ENCODE data around the gene UGT1A6. TPM values are rescaled to one million over a fixed set of nuclear protein-coding genes. Genes with fewer than 3 reads are reported as not detected.
A peak's percentile ranks its signal among the peaks of the same experiment; 100 is the strongest.

The UGT1A6 gene
- total RNA-seq, 2 donors from 2014 or later = not detected

- ATAC-seq (no peak), DNase-seq (no peak)
- intact Hi-C loops (cut with DNase I) = no loop called here
These were observed 63.9 kb downstream of the UGT1A6 start for GRCh38 chr2:233756429-233757081.

- intact Hi-C loops (cut with DNase I) = no loop called here
- ATAC-seq (no peak), DNase-seq (no peak)
These were observed 65.5 kb downstream of the UGT1A6 start for GRCh38 chr2:233758141-233758540.

GRCh38 chr2:233758849-233759248 is 66.2 kb downstream of the UGT1A6 start:
- no peak for DNase-seq
- intact Hi-C loops (cut with DNase I) = no loop called here
- no peak for ATAC-seq

- DNase-seq (no peak), ATAC-seq (no peak)
- intact Hi-C loops (cut with DNase I) = no loop called here
These were observed 67.4 kb downstream of the UGT1A6 start, which contains the start of gene UGT1A1 for GRCh38 chr2:233760043-233760442. Gene UGT1A1 (plus strand): TSS chr2:233760270. CDS start chr2:233760288, 18 bp downstream.

DNA sequence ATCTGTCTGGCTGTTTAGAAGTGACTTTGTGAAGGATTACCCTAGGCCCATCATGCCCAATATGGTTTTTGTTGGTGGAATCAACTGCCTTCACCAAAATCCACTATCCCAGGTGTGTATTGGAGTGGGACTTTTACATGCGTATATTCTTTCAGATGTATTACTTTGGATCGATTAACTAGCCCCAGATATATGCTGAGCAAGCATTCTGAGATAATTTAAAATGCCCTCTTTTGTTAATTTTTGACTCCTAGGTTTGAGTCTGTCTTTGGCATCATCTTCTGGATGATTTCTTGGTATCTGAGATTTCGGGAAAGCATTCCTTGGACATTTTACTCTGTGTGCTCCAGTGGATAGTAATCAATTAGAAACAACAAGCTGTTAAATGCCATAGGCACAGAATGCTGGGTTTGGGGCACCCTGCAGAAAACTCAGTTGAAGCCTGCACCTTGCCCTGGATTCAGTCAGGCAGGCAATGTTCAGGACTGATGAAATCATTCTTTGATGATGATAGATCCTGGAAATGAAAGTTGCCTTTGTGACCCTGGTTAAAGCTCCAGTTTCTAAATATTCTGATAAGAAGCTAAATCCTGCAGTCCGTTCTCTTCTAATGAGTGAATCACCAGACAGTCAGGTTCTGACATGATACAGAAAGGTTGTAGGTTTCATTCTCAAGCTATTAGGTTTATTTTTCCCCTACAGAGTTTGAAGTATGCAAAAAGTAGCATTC is 68.5 kb downstream of the UGT1A6 start:
- intact Hi-C loops (cut with DNase I) = no loop called here
- ATAC-seq = peak in 1 of 2 donors; percentile 76
- no peak for DNase-seq

DNA sequence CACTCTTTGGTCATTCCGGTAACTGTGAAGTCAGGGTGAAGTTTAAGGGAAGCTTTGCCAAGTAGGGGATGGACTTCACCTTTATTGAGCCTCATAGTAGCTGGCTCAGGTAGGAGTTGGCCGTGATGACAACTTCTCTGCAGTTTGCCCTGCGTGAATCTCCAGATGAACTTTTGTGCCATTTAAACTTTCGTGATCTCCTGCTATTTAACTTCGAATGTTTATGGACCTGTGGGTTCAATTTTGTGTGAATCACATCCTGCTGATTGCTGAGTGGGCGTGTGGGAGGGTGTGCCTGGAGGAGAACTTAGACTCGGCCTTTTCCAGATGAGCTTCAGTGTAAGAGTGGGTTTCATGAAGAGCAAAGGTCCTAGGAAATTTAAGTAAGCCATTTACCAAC is 71.6 kb downstream of the UGT1A6 start:
- DNase-seq (no peak), ATAC-seq (peak; percentile 23 to 81)
- intact Hi-C loops (cut with DNase I) = no loop called here

- intact Hi-C loops (cut with DNase I) = no loop called here
- ATAC-seq (no peak), DNase-seq (no peak)
These were observed 72.1 kb downstream of the UGT1A6 start for GRCh38 chr2:233764761-233765160.

DNA sequence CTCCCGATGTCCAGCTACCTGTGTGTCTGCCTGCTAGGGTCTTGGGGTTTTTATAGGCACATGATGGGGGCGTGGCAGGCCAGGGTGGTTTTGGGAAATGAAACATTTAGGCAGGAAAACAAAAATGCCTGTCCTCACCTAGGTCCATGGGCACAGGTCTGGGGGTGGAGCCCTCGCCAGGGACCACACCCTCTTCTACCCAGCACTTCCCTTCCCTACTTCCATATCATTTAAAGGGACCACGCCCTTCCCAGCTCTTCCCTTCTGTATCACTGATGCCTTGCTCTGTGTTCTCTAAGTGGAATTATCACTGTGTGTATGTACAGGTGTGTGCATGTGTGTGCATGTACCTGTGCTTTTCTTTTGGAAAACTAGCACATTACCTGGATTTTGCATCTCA is 73.7 kb downstream of the UGT1A6 start:
- intact Hi-C loops (cut with DNase I) = no loop called here
- DNase-seq (no peak), ATAC-seq (no peak)

DNA sequence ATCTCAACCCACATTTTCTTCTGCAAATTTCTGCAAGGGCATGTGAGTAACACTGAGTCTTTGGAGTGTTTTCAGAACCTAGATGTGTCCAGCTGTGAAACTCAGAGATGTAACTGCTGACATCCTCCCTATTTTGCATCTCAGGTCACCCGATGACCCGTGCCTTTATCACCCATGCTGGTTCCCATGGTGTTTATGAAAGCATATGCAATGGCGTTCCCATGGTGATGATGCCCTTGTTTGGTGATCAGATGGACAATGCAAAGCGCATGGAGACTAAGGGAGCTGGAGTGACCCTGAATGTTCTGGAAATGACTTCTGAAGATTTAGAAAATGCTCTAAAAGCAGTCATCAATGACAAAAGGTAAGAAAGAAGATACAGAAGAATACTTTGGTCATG is 75.4 kb downstream of the UGT1A6 start:
- ATAC-seq = no peak
- no peak for DNase-seq
- intact Hi-C loops (cut with DNase I) = no loop called here

DNA sequence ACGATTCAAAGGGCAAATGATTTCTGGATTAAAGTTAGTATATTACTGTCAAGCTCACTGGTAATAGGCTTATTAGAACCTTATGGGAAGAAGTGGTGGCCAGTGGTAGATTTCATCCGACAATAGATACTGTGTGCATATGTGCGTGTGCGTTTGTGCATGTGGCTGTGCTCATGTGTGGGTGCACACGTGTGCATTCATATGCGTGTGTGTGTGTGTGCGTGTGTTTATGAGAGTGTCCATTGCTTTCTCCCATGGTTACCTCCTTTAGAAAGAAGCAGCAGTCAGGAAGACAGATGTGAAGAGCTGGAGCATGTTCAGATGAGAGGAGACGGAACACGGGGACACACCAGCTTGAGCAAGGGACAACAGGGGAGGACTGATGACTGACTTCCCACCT is 76.6 kb downstream of the UGT1A6 start:
- ATAC-seq (no peak), DNase-seq (no peak)
- intact Hi-C loops (cut with DNase I) = no loop called here

- DNase-seq (no peak), ATAC-seq (no peak)
- intact Hi-C loops (cut with DNase I) = no loop called here
These were observed 79.5 kb downstream of the UGT1A6 start for GRCh38 chr2:233772153-233772552.

DNA sequence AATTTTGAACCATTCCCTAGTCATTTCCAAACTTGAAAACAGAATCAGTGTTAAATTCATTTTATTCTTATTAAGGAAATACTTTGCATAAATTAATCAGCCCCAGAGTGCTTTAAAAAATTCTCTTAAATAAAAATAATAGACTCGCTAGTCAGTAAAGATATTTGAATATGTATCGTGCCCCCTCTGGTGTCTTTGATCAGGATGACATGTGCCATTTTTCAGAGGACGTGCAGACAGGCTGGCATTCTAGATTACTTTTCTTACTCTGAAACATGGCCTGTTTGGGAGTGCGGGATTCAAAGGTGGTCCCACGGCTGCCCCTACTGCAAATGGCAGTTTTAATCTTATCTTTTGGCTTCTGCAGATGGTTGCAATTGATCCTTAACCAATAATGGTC is 79.9 kb downstream of the UGT1A6 start:
- DNase-seq (no peak), ATAC-seq (no peak)
- intact Hi-C loops (cut with DNase I) = no loop called here

- no peak for ATAC-seq
- DNase-seq = no peak
- intact Hi-C loops (cut with DNase I) = no loop called here
These were observed 81.2 kb downstream of the UGT1A6 start for GRCh38 chr2:233773854-233774253.

DNA sequence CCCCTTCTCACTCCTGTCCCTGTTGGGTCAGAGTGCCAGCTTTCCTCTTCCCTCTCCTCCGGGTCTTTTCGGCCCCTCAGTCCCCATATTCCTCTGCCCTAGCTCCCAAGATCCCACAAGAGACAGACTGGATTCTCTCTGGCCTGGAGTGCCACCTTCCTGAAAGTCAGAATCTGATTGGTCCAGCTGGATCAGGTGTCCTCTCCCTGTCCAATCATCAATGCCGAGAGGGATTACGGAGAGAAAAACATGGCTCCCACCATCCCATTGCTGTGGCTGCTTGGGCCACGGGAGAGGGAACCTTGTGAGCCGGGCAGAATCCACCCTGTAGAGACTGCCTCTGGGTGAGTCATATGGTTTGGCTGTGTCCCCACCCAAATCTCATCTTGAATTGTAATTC is 82.7 kb downstream of the UGT1A6 start:
- intact Hi-C loops (cut with DNase I) = no loop called here
- ATAC-seq (no peak), DNase-seq (no peak)

GRCh38 chr2:233778030-233778429 is 85.3 kb downstream of the UGT1A6 start, which contains the start of gene MROH2A:
Gene MROH2A (plus strand): TSS chr2:233778330. CDS start chr2:233779359, 1,029 bp downstream.
- intact Hi-C loops (cut with DNase I) = no loop called here
- no peak for DNase-seq
- no peak for ATAC-seq

DNA sequence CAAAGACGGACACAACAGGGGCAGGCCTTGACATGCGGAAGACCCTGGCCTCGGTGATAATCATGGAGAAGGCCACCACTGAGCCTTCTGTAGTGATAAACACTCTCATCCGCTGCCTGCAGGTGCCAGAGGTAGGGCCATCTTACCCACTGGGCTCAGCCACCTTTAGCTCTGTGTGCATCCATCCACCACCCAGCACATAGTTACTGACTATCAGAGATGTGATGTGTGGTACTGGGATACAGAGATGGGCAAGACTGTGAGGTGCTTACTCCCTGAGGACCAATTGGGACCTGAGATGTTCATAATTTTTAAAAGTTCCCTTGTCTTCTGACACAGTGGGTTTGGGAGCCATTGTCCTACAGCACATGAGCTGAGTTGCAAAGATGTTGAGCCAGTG is 87.0 kb downstream of the UGT1A6 start:
- ATAC-seq (no peak), DNase-seq (no peak)
- intact Hi-C loops (cut with DNase I) = no loop called here

GRCh38 chr2:233780771-233781170 is 88.1 kb downstream of the UGT1A6 start:
- ATAC-seq (no peak), DNase-seq (no peak)
- intact Hi-C loops (cut with DNase I) = no loop called here

DNA sequence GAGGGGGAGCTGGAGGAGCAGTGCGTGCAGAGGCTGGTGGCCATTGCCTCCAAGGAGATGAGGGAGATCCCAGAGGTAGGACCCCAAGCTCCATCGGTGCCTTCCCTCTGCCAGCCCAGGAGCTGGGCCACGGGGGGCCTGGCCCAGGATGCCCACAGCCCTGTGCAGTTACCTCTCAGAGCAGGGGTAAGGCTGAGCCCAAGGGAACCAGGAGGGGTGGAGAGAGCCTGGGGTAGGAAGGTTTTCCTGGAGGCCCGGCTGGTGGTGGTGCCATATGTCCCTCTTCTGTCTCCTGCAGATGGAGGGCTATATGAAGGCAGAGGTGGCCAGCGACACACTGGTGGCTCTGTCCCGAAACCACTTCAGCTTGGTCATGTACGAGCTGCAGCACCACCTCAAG is 96.9 kb downstream of the UGT1A6 start:
- intact Hi-C loops (cut with DNase I) = no loop called here
- DNase-seq (no peak), ATAC-seq (no peak)

DNA sequence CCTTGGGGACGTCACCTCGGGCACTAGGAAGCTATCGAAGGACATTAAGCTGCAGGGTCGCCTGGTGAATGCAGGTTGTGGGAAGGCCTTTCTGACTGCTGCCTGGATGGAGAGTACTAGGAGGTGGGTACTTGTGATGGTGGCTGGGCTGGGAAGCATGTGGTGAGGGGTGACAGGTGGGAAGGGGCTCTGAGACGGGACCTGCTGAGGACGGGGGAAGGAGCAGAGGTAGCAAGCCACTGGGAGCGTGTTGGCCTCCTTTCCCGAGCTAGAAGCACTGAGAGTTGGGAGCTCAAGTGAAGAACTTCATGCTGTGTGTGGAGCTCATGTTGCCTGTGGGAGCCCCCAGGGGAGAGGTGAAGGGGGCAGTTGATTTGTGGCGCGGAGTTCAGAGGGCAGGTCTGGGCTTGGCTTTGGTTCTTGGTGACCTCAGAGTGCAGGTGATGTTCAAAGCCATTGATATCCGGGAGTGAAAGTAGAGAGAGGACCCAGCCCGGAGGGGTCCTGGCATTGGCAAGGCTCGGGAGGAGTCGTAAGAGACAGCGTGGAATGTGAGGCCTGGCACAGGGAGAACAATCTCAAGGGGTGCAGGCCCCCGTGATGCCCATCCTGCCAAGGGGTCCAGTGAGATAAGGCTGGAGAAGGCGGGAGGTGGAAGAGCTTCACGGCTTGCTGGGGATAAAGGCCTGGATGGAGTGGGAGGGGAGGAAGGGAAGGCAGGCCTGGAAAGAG is 98.6 kb downstream of the UGT1A6 start:
- ATAC-seq (no peak), DNase-seq (no peak)
- intact Hi-C loops (cut with DNase I) = no loop called here

DNA sequence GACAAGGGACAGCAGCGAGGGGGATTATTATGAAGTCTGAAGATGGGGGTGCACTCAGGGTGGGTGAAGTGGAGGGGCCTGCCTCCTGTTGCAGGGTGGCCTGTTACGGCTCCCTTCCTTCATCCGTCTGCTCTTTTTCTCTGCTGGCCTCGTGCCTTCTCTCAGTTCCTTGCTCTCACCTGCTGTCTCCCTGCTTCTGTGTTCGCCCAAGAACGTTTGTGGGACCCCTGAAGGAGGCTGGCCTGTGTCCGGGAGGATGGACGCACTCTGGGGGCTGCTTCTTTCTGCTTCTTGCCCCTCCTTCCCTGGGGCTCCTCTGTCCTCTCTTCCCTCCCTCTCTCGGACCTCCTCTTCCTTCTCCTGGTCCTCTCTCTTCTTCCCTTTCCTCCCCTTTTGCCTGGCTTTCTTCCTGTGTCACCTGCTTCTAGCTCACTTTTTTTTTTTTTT is 99.2 kb downstream of the UGT1A6 start:
- DNase-seq (no peak), ATAC-seq (no peak)
- intact Hi-C loops (cut with DNase I) = no loop called here
